M059J (cell line): Measurements from ENCODE around the gene DLL1. TPM values are rescaled to one million over a fixed set of nuclear protein-coding genes. Genes with fewer than 3 reads are reported as not detected.

Experiments
- DNase-seq: peaks from one replicate; pipeline ENCODE4 v3.0.0-alpha.2; 2012; ENCODE audit warnings: low read depth
- total RNA-seq: library from RNA; depleted of rRNA; stranded (reverse); fragments of >200 nt; shearing (Covaris generic); gene quantifications from 2 replicates; pipeline ENCODE4 v1.2.3, GENCODE V29; 2014

The DLL1 gene
- total RNA-seq, 1 experiment from 2014 or later = 2.0 TPM

DNA sequence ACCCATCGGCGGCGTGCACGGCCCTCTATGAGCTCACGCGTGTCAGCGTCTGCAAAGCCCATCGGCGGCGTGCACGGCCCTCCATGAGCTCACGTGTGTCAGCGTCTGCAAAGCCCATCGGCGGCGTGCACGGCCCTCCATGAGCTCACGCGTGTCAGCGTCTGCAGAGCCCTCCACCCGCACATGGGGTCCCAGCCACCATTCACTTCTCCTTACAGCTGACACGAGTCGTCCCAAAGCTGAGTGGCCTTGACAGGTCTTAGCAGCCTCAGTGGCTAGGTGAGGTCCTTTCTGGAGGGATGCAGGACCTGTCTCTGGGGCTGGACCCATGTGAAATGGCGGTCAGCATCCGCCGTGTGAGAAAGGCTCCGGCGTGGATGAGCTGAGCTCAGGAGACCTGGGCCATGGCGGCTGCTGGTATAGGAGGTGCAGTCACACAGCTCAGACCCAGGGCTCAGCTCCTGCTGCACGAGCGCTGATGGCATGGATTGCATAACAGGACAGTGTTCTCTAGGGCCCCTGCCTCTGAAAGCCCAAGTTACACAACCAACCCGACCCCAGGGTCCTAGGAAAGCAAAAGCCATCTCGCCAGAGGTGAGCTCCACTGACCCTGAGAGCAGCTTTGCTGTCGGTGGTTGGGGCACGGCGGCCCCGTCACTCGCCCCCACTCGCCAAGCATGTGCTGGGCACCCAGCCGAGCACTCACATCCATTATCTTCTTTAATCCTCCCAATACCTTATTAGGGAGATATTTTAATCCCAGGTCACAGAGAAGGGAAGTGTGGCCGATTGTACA is 38.9 kb downstream of the DLL1 start:
- DNase-seq = no peak

DNA sequence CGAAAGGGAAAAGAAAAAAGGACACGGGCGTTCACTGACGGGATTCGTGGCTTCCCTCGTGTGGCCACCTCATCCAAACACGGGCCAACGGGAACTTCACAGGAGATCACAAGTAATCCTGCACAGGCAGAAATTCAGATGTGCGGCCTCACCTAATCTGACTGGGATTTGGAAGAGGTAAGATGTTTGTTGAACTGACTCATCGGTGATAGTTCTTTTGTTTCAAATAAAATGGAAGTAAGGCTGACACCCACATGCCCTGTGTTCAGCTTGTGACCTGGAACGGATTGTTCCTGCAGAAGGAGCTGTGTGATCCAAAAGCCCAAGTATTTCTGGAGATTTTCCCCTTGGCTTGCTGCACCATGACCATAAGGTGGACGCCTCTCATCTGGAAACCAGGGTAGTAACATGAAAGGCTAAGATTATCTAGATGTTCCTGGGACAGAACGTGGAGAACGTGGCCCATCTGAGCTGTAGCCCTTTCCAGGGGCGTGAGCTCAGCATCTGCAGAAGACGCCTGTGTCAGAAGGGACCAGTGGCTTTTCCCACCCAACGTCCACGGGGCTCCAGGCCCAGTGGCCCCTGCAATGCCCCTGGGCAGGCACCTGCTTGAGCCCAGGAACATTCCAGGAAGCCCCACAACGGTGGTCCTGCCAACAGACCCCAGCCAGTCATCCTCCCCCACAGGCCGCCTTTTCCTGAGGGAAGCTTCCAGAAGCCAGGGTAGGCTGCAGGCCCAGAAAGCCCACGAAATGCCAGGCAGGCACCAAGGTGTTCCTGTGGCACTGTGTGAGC is 39.7 kb downstream of the DLL1 start:
- no peak for DNase-seq

DNA sequence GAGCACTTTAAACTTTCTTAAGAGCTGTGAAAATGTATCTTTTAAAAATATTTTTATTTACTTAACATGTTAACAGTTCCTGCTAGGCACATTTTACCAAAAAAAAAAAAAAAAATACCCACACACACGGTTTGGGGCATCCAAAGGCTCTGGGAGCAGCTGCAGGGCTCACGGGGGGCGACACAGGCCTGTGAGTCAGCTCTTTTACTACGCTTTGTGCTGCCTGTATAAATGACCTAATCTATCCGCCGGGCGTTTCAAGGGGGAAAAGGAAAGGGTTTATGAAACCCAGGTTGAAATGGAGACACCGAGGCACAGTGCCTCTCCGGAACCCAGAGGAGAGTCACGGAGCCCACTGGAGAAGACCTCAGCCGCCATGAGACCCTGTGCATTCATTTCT is 40.4 kb downstream of the DLL1 start:
- DNase-seq = no peak

DNA sequence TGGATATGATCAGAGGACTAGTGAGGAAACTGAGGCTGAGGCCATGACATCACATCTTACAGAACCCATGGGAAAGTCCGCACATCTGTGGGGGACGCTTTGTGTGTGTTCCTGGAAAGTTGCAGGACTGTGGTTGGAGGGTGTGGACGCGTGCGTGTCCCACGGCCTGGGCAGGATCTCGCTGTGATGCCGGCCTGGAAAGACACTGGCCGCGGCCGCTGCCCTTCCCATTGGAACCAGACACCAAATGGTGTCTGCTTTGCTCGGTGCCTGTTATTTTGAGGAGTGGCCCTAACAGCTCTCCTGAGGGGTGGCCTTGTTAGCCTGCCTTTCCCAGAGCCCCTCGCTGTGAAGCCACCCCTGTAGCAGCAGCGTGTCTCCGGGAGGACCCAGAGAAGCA is 41.1 kb downstream of the DLL1 start:
- DNase-seq = no peak

DNA sequence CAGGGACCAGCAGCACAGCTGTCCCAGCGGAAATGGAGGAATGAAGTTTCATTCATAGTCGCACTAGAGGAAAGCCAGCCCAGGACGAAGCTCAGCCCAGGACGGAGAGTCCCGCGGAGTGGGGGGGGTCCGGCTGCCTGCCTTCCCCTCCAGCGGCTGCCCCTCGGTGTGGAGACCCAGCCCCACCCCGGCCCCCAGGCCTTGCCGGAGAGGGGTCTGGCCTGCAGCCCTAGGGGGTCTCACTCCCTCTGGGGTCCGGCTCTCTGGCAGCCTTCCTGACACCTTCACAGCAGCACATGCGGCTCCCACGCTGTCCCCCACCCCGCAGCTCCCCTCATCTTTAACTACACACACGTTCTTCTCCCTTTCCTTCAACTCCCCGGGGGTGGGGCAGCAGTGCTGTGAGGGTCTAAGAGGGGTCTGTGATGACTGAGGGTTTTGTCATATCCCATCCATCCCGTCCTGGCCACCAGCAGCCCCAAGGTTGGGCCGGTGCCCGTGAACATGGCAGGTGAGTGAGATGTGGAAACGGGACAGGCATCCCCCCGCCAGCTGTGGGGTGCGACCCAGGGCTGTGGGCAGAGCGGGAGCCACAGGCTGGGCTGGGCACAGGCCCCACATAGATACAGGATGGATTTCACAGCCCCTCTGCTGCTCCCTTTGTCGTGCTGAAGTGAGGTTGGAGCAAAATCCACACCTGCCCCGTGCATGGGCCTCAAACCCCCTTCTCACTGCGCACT is 41.8 kb downstream of the DLL1 start:
- DNase-seq = no peak

GRCh38 chr6:170248111-170248805 is 42.6 kb downstream of the DLL1 start:
- no peak for DNase-seq

- DNase-seq = no peak
Measured at GRCh38 chr6:170247178-170247701, 43.6 kb downstream of the DLL1 start.

DNA sequence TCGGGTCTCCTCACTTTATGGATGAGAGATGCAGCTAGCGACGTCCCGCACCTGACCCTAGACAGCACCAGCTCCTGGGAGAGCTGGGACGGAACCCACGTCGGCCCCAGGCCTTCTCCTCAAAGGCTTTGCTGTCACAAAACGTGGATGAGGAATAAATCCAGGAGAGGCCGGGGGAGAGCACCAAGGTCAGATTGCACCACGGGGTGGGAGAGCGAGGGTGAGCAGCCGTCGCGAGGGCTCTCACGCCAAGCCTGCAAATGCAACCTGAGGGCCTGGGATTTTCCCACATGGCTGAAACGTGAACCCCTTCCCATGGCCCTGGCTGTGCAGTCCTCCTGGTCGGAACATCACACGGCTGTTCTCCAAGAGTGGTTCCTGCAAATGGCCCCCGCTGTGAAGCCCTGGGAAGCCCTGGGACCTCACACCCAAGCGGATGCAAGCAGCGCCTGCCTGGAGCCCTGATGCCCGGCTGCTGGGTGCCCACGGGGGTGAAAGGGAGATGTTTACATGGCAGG is 45.3 kb downstream of the DLL1 start:
- no peak for DNase-seq

DNA sequence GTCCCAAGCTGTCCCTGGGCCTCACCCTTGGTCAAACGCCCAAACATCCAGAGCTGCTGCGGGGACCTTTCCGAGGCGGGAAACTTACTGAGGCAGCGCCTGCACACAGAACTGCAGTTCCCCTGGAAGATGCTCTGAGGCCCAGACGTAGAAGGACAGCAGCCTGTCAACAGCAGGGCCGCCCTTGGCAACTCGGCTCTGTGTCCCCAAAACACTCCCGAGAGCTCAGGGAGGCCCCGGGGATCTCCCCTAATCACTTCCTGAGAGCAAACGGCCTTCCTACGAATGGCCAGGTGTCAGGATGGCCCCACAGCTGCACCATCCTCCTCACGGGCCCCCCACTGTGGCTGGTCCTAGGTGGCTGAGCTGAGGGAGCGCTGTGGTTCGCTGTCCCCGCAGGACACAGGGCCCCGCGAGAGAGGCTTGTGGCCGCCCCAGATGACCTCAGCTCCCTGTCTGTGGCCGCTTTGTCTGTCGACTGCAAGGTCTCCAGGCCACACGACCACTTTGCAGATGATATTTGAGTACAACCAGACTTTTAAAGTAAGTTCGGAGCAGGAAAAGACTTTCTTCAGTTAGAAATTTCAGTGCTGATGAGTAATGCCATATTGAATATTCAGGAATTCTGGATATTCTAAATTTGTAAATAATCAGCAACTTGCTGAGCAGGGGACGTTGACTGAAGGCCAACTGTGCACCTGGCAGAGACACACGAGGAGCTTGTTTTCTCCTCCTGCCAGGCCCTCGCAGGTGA is 46.0 kb downstream of the DLL1 start:
- no peak for DNase-seq

DNA sequence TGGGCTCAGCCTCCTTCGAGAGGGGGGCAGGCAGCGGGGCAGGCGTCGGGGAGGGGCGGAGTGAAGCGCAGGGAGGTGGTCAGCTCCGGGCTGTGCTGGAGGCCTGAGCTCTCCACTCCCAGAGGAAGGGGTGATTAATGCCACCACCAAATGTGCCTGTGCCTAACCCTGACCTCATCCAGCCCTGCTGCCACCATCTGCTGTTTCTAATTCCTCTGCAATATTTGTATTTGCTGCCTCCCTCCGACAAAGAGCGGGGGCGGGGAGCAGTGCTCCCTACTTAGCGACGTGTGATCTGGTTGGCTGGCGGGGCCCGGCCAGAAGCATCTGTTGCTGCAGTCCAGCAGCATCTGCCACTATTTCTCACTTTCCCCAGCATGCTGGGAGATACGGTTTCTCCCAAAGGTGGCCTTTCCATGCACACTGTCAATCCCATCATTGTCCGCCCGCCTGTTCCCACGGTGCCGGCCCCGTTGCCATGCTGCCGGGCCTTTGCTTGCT is 47.0 kb downstream of the DLL1 start:
- DNase-seq = no peak

DNA sequence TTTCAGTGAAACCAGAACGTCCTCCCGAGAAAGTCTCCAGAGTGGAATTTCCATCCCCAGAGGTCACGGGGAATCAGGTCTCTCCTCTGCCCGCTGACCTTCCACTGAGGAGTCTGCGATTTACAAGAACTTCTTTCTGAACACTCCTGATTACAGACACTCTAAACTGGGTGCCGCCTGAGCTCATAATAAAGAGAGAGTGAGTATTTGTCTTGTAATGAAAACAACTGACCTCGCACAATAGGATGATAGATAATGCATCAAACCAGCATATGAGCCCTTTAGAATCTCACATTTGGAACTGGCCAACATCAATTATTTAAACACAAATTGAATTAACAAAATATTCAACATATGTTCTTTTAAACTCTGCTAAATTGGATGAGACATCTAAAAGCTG is 47.5 kb downstream of the DLL1 start:
- no peak for DNase-seq

DNA sequence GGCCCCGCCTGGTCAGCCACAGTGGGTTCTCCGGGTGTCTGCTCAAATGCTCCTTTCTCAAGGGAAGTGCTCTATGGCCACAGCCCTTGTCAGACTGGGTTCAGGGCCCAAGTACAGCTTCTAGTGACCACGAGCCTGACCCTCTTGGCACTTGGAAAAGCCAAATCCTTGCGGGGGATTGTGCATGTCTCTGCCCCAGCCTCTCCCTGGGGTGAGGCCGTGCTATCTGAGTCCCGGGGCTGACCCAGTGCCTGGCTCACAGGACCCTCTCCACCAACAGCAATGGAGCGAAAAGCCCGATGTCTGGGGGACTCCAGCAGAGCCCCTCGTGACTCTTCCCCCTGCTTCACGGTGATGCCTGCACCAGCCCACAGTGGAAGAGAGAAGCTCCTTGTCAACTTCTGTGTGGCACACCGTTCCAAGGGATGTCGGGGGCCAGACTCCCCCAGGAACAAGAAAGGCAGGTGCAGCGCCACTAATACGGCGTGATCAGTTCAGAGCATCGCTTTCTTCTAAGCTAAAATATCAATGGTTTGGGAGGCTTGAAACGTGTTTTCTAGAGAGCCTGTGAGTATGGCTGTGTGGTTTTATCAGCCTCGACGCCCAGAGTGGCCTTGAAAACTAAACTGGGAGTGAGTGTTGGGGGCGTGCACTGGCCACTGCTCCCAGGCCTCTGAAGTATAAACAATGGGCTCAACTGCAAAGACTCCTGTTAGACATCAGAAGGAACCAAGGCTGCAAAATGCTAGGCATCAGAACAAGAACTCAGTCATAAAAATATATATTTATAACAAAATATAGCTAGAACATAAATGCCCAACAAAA is 51.9 kb downstream of the DLL1 start:
- no peak for DNase-seq

DNA sequence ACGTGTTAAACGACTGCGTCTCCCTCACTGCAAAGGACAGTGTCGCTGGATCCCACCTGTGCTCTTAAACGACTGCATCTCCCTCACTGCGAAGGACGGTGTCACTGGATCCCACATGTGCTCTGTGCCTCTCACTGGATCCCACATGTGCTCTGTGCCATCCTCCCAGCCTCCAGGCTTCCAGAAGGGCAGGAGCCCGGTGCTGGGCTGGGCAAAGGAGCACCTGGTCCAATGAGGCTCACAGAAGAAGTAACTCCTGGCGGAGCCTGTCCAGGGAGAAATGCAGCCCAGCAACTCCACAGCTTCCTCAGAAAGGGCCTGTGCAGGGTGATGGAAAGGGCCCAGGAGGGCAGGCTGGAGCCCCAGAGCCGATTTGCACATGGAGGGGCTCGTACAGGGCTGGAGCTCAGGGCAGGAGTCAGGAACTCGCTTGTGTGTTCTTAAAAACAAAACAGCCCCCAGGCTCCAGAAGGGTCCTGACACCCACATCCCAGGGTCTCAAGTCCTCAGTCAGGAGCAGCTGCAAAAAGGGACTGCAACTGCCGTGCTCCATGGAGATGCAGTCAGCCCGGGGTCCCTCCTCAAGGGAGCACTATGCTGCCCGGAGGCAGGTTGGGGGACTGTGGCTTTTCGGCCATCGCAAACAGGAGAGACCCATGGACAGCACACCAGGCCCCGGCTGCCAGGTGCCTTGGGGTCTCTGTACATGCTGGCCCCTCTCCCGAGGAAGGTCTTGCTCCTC is 52.7 kb downstream of the DLL1 start:
- DNase-seq = no peak

DNA sequence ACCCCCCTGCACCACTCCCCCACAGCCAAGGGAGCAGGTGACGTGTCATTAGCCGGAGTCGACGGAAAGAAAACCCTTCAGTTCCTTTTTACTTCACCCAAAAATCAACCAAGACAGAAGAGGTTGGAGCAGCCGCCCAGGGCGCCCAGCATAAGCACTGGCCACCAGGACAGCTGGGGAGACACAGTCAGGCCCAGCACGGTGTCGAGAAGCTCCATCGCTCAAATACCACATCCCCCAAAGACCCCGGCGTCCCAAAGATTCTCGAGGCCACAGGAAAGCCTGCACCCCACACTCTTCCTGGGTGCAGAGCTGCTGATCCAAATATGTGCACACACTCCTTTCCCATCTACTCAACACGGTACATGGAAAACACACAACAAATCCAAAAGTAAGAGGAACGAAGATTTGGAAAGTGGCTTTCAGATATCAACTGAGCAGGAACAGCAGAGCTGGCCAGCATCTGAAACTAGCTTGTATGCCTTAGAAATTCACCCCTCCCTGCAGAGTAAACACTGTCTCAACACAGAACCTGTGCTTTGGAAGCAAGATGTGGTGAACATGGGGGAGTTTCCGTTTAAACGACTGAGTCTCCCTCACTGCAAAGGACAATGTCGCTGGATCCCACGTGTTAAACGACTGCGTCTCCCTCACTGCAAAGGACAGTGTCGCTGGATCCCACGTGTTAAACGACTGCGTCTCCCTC is 54.6 kb downstream of the DLL1 start:
- no peak for DNase-seq

DNA sequence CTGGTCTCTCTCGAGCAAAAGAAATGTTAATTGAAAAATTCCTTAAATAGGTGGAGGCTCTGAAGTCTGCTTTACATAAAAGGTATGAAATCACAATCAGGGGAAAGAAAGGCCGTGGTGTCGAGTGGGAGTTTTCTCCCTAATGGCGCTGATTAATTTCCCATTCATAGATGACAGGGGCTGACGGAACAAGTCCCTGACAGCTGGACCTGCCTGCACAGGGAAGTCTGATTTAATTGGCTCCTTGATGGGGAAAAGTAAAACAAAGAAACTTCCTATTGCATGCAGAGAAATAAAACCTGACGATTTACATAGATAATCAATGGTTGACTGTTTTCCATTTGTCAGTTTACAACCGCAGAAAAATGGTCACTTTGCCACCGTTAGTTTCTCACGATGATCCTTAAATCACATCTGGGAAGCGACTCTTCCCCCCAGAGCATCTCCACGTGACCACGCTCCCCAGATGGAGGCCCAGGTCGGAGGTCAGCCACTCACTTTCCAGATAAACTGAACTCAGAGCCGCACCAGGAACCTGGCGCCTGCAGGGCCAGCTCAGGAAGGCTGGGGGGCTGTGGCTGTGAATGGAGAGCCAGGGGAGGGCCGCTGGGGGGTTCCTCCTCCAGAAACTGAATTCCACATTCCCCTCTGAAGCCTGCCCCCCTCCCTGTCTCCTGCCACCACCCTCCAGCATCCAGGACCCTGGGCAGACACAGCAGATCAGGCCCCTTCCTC is 55.3 kb downstream of the DLL1 start:
- no peak for DNase-seq

- no peak for DNase-seq
Measured at GRCh38 chr6:170234419-170234818, 56.5 kb downstream of the DLL1 start.
